Activated CD8-positive, alpha-beta memory T cell treated with anti-CD3 and anti-CD28 coated beads, Interleukin-2, amount 50 U/mL, for 48 hours (primary cell): ENCODE results near the gene LY6G5B.

ENCODE experiments used
- DNase-seq: peaks from one replicate; pipeline ENCODE4 v3.0.0-alpha.2; 2020

Gene LY6G5B

GRCh38 chr6:31642798-31643570 lies 26.8 kb upstream of the LY6G5B start:
- no peak for DNase-seq

GRCh38 chr6:31643818-31644454 lies 25.8 kb upstream of the LY6G5B start:
- no peak for DNase-seq

GRCh38 chr6:31645325-31645724 lies 24.5 kb upstream of the LY6G5B start:
- no peak for DNase-seq

GRCh38 chr6:31651602-31652191 lies 18.1 kb upstream of the LY6G5B start:
- DNase-seq, result no peak

- no peak for DNase-seq
These were observed 16.7 kb upstream of the LY6G5B start for GRCh38 chr6:31652925-31653724.

GRCh38 chr6:31654574-31655348 lies 15.0 kb upstream of the LY6G5B start:
- no peak for DNase-seq

GRCh38 chr6:31655349-31656237 lies 14.2 kb upstream of the LY6G5B start, which contains the start of gene APOM:
Gene APOM (plus strand): TSS chr6:31655894. CDS start chr6:31655967, 73 bp downstream.
- no peak for DNase-seq

- no peak for DNase-seq
These were observed 12.2 kb upstream of the LY6G5B start for GRCh38 chr6:31657406-31658157.

- no peak for DNase-seq
These were observed 11.6 kb upstream of the LY6G5B start for GRCh38 chr6:31658158-31658688.

- no peak for DNase-seq
These were observed 10.7 kb upstream of the LY6G5B start for GRCh38 chr6:31658983-31659648.

GRCh38 chr6:31659649-31660380 lies 10.0 kb upstream of the LY6G5B start:
- DNase-seq, result peak; percentile 75

GRCh38 chr6:31660381-31661261 lies 9.2 kb upstream of the LY6G5B start, which contains the start of gene C6orf47:
Gene C6orf47 (minus strand): TSS chr6:31660778. CDS start chr6:31659947, 831 bp downstream.
- DNase-seq, result peak; percentile 88

GRCh38 chr6:31661262-31662123 lies 8.3 kb upstream of the LY6G5B start:
- no peak for DNase-seq

GRCh38 chr6:31662124-31662723 lies 7.6 kb upstream of the LY6G5B start:
- DNase-seq, result no peak

GRCh38 chr6:31663126-31663960 lies 6.4 kb upstream of the LY6G5B start:
- DNase-seq, result no peak
